ENCODE data around the gene GXYLT1.

GRCh38 chr12:42182394-42182793 is 37.7 kb upstream of the GXYLT1 start:
- TF ChIP-seq POLR2AphosphoS5 (IDR thresholded peaks at IDR 0.05; ENCODE audit: low read depth, low read length) (no peak), POLR2A (IDR thresholded peaks at IDR 0.05; ENCODE audit: low read depth, low read length) (no peak)
